HFF-Myc (cell line): Measurements from ENCODE around the gene IL1A.

Source experiments
- DNase-seq: peaks from one replicate; pipeline ENCODE4 v3.0.0-alpha.2; 2011; ENCODE audit warnings: low read depth; ENCODE audit errors: extremely low read depth
- H3K4me3 ChIP-seq: replicated peaks from 2 replicates; pipeline ENCODE4 v1.5.1; 2011; ENCODE audit warnings: low read depth, mild to moderate bottlenecking, control low read depth, low read length
- TF ChIP-seq, protein P1 (sequence below): IDR thresholded peaks from 2 replicates; pipeline ENCODE4 v1.5.1; 2012; ENCODE audit warnings: mild to moderate bottlenecking, low read depth, low read length, control low read depth; ENCODE audit errors: missing control alignments

Gene IL1A

DNA sequence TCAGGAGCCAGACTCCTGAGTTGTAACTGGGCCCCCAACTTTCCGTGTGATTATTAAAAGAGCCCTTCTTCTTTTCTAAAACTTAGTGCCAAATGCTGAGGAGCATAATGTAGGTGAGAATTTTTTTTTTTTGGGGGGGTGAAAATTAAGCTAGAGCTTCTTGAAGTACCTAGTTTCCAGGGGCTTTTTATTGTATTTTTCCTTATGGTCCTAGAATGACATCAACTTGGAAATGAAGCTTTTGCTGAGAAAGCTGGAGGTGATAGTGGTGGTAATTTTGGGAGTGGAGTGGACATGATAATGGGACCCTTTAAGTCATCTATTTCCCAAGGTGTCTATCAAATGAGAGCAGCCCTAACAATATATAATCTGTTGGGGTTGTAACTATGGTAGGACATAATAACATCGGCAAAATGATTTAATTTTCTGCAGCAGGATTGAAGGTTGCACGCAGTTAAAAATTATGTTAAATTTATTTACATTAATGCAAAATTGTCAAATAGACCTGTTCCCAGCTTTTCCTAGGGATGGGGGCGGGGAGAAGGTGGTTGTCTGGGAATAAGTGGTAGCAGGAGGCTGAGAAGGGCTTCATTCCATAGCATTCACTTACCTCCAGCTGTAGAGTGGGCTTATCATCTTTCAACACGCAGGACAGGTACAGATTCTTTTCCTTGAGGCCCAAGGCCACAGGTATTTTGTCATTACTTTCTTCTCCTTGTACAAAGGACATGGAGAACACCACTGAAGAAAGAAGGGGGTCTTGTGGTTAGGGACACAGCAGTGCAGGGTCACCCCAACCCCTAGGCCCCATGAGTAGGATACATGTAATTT, 46.6 kb upstream of the IL1A start:
- TF ChIP-seq, protein P1, sequence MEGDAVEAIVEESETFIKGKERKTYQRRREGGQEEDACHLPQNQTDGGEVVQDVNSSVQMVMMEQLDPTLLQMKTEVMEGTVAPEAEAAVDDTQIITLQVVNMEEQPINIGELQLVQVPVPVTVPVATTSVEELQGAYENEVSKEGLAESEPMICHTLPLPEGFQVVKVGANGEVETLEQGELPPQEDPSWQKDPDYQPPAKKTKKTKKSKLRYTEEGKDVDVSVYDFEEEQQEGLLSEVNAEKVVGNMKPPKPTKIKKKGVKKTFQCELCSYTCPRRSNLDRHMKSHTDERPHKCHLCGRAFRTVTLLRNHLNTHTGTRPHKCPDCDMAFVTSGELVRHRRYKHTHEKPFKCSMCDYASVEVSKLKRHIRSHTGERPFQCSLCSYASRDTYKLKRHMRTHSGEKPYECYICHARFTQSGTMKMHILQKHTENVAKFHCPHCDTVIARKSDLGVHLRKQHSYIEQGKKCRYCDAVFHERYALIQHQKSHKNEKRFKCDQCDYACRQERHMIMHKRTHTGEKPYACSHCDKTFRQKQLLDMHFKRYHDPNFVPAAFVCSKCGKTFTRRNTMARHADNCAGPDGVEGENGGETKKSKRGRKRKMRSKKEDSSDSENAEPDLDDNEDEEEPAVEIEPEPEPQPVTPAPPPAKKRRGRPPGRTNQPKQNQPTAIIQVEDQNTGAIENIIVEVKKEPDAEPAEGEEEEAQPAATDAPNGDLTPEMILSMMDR: no peak
- no peak overlapping the region for H3K4me3 ChIP-seq
- no peak for DNase-seq

DNA sequence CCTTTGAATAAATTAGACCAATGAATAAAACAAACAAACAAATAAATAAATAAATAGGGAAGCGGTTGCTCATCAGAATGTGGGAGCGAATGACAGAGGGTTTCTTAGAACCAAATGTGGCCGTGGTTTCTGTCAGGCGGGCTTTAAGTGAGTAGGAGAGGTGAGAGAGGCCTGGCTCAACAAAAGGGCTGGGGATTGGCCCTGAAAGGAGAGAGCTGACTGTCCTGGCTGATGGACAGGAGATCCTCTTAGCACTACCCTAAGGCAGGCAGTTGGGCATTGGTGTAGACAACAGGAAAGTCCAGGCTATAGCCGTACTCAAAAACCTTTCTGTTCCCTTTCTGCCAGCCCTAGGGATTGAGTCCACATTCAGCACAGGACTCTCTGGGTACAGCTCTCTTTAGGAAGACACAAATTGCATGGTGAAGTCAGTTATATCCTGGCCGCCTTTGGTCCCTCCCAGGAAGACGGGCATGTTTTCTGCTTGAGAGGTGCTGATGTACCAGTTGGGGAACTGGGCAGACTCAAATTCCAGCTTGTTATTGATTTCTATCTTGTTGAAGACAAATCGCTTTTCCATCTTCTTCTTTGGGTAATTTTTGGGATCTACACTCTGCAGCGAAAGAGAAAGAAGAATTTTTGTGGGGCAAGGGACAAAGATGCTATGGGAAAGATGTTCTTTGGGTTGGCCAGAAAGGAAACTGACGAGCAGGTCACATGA, 45.8 kb upstream of the IL1A start:
- DNase-seq: no peak
- no peak overlapping the region for H3K4me3 ChIP-seq
- TF ChIP-seq, protein P1: no peak

DNA sequence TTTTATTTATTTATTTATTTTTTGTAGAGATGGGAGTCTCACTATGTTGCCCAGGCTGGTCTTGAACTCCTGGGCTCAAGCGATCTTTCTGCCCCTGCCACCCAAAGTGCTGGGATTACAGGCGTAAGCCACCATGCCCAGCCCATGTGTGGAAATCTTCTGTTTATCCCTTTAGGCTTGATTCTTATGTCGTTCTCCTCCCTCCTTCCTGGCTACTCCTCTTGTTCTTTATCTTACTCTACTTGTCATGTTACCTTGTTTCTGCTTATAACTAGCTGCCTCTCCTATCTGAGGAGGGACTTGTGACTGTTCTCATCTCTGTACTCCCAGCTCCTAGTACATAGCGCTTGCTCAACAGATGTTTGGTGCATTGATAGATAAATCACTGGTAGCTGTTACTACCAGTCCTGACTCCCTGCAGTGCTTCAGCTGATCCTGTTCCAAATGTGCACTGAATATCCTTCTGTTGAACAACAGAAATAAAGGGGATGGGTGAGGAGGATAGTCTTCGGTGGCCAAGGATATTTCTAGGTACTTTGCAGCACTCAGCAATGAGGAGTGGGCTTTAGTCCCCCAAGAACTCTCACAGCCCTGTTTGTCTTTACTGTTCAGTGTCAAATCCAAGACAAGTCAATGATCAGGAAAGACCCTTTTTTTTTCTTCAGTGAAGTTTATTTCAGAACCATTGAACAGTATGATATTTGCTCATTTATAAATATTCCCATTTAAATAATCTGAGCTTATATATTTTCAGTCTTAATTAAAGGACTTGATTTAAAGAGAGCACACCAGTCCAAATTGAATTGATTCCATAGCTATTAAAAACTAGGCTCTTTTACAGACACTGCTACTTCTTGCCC, 45.0 kb upstream of the IL1A start:
- H3K4me3 ChIP-seq: no peak overlapping the region
- TF ChIP-seq, protein P1: no peak
- no peak for DNase-seq

GRCh38 chr2:112828251-112828691, 44.0 kb upstream of the IL1A start:
- no peak for DNase-seq
- TF ChIP-seq, protein P1: no peak

DNA sequence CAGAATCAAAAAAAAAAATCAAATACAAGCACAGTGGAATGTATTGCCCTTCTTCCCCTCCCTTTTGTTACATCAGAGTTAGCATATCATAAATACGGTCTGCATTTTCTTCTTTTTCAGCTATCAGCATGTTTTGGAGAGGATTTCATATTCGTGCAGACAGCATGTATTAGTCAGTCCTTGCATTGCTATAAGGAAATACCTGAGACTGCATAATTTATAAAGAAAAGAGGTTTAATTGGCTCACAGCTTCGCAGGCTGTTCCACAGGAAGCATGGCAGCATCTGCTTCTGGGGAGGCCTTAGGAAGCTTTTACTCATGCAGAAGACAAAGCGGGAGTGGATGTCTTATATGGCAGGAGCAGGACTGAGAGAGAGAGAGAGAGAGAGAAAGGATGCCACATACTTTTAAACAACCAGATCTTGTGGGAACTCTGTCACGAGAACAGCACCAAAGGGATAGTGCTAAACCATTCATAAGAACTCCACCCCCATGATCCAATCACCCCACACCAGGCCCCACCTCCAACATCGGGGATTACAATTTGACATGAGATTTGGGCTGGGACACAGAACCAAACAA, 43.4 kb upstream of the IL1A start:
- TF ChIP-seq, protein P1: no peak
- H3K4me3 ChIP-seq: no peak overlapping the region
- no peak for DNase-seq

More at GRCh38 chr2:112828251-112828691, 44.0 kb upstream of the IL1A start:
- H3K4me3 ChIP-seq: no peak overlapping the region

GRCh38 chr2:112827009-112827408, 42.7 kb upstream of the IL1A start:
- DNase-seq: no peak
- TF ChIP-seq, protein P1: no peak
- no peak overlapping the region for H3K4me3 ChIP-seq
